ENCODE data around the gene PAOX.
A peak's percentile ranks its signal among the peaks of the same experiment; 100 is the strongest.

PAOX gene

GRCh38 chr10:133438711-133439273 lies 59.7 kb downstream of the PAOX start:
- peak in 1 of 2 experiments; percentile 63 for DNase-seq (ENCODE audit: low read depth in 1 of 2, low spot score in 1 of 2)
- no peak for TF ChIP-seq JUND (IDR thresholded peaks at IDR 0.05; ENCODE audit: low read depth)
- in situ Hi-C loops (cut with HindIII; ENCODE audit: low pct_unique_long_range_greater_than_20kb, low sequenced_read_pairs): no loop called here

- in situ Hi-C loops (cut with HindIII; ENCODE audit: low pct_unique_long_range_greater_than_20kb, low sequenced_read_pairs): no loop called here
- no peak for TF ChIP-seq JUND (IDR thresholded peaks at IDR 0.05; ENCODE audit: low read depth)
Measured at GRCh38 chr10:133439517-133440461, 60.7 kb downstream of the PAOX start.

GRCh38 chr10:133440633-133441285 lies 61.7 kb downstream of the PAOX start:
- in situ Hi-C loops (cut with HindIII; ENCODE audit: low pct_unique_long_range_greater_than_20kb, low sequenced_read_pairs): no loop called here
- TF ChIP-seq JUND (IDR thresholded peaks at IDR 0.05; ENCODE audit: low read depth): no peak
- no peak for DNase-seq (ENCODE audit: low read depth in 1 of 2, low spot score in 1 of 2)

More at GRCh38 chr10:133439517-133440461, 60.7 kb downstream of the PAOX start:
- DNase-seq (ENCODE audit: low read depth in 1 of 2, low spot score in 1 of 2): no peak

Measured in T47D (cell line).